HepG2 (cell line): Measurements from ENCODE around the gene LRP5. TPM values are rescaled to one million over a fixed set of nuclear protein-coding genes. Genes with fewer than 3 reads are reported as not detected.

Experiments used
- ATAC-seq: fragments of 200-7000 bp; cut with Tn5 transposase; 3 replicates; pipeline ENCODE4 v1.9.1; 2020; ENCODE audit warnings: mild to moderate bottlenecking, moderate library complexity
- BruUV-seq: library from RNA; stranded (reverse); fragments of 400-500 nt; replicated peaks from 2 replicates; lab custom pipeline; 2021; lab: Mats Ljungman, UMichigan
- CTCF ChIA-PET: fragments of 300-600 bp; formaldehyde crosslinking; extraction: SDS; loops from one replicate; lab custom pipeline; 2021; ENCODE audit warnings: low total read pairs, inconsistent platforms, low intra/inter-chr PET ratio; lab: Yijun Ruan, JAX
- POLR2A ChIA-PET: fragments of 350-600 bp; sonication (Branson Sonifier 250); formaldehyde crosslinking; loops from one replicate; lab custom pipeline; 2020; ENCODE audit warnings: antibody characterized with exemption, inconsistent platforms; lab: Yijun Ruan, JAX
- DNase-seq: peaks from one replicate; pipeline ENCODE4 v3.0.0-alpha.2; 2015; ENCODE audit warnings: low spot score
- FAIRE-seq: peaks from 3 replicates; lab custom pipeline; 2011; peaks lifted over from hg19 to GRCh38; lab: Jason Lieb, UNC
- H2AFZ ChIP-seq: one replicate; pipeline ENCODE4 v1.6.1; 2011; ENCODE audit warnings: low read length, inconsistent platforms
- H3K27ac ChIP-seq: fragments of 300-600 bp; 3 replicates; pipeline ENCODE4 v1.8.0; 2011; ENCODE audit warnings: mixed run types, mild to moderate bottlenecking, mixed read lengths, low read length, inconsistent platforms; ENCODE audit not compliant: insufficient read depth; ENCODE audit errors: extremely low read length
- H3K27me3 ChIP-seq, 2 experiments: fragments of 200-600 bp in 1 of 2; 2 replicates in 1 of 2; 3 replicates in 1 of 2; pipeline versions ENCODE4 v1.6.0 to v1.8.0; 2011; ENCODE audit warnings: low read length in 2 of 2, mild to moderate bottlenecking in 2 of 2, moderate library complexity in 2 of 2, inconsistent platforms in 1 of 2; ENCODE audit not compliant: insufficient read depth in 2 of 2, control insufficient read depth in 1 of 2
- H3K36me3 ChIP-seq, 2 experiments: fragments of 200-600 bp in 1 of 2; replicated peaks in 1 of 2; 2 replicates in 1 of 2; 3 replicates in 1 of 2; pipeline versions ENCODE4 v1.5.1 to v1.8.0; 2011; ENCODE audit warnings: low read length in 2 of 2, inconsistent platforms in 1 of 2; ENCODE audit not compliant: insufficient read depth in 2 of 2, control insufficient read depth in 1 of 2
- H3K4me1 ChIP-seq: 2 replicates; pipeline ENCODE4 v1.5.1; 2012; ENCODE audit warnings: low read length, inconsistent platforms; ENCODE audit not compliant: insufficient read depth
- H3K4me2 ChIP-seq: 2 replicates; pipeline ENCODE4 v1.6.0; 2011; ENCODE audit warnings: low read depth, low read length, inconsistent platforms
- H3K4me3 ChIP-seq, 3 experiments: fragments of 200-600 bp in 1 of 3; sonication (generic), shearing (Covaris generic) in 1 of 3; replicated peaks in 1 of 3; 2 replicates each; pipeline ENCODE4 v1.5.1; 2011 to 2016; ENCODE audit warnings: low read length in 3 of 3, inconsistent platforms in 2 of 3, low read depth in 2 of 3, mild to moderate bottlenecking in 2 of 3, control low read depth in 1 of 3, mixed read lengths in 1 of 3; ENCODE audit not compliant: insufficient read depth in 1 of 3
- H3K79me2 ChIP-seq: one replicate; pipeline ENCODE4 v1.6.1; 2011; ENCODE audit warnings: low read length, inconsistent platforms; ENCODE audit not compliant: insufficient read depth
- H3K9ac ChIP-seq: 2 replicates; pipeline ENCODE4 v1.6.0; 2011; ENCODE audit warnings: mild to moderate bottlenecking, low read depth, low read length, inconsistent platforms; ENCODE audit not compliant: insufficient read depth
- H3K9me3 ChIP-seq: 2 replicates; pipeline ENCODE4 v1.5.1; 2012; ENCODE audit warnings: mild to moderate bottlenecking, low read length
- H4K20me1 ChIP-seq: 2 replicates; pipeline ENCODE4 v1.6.0; 2011; ENCODE audit warnings: inconsistent platforms, mild to moderate bottlenecking, low read length, moderate library complexity; ENCODE audit not compliant: insufficient read depth
- AGO2 ChIP-seq: fragments of 200-400 bp; formaldehyde crosslinking; optimal IDR thresholded peaks from 2 replicates; pipeline ENCODE3; 2017; ENCODE audit warnings: mild to moderate bottlenecking, low read depth, low read length, moderate library complexity
- DNMT3B ChIP-seq: conservative IDR thresholded peaks from 2 replicates; pipeline ENCODE4 v1.6.1; 2016; ENCODE audit warnings: missing biosample characterization, control low read depth
- ELF3 ChIP-seq: IDR thresholded peaks from 2 replicates; pipeline ENCODE4 v1.6.1; 2016; ENCODE audit warnings: missing genetic modification reagents, missing compliant biosample characterization
- FOXP1 ChIP-seq, 2 experiments: fragments of 450-650 bp in 1 of 2; IDR thresholded peaks; 2 replicates each; pipeline ENCODE4 v1.6.1; 2017 to 2018; ENCODE audit warnings: antibody characterized with exemption in 1 of 2
- LRRFIP1 ChIP-seq: sonication (generic); formaldehyde crosslinking; conservative IDR thresholded peaks from 2 replicates; pipeline ENCODE4 v1.4.0; 2020; ENCODE audit warnings: missing genetic modification reagents
- NBN ChIP-seq: fragments of 450-650 bp; conservative IDR thresholded peaks from 2 replicates; pipeline ENCODE4 v1.6.1; 2017
- NCOR1 ChIP-seq: fragments of 200-600 bp; sonication (generic); IDR thresholded peaks from 2 replicates; pipeline ENCODE4 v1.7.0; 2017; ENCODE audit warnings: antibody characterized with exemption, low read length, borderline replicate concordance
- PHF20 ChIP-seq: sonication (generic); formaldehyde crosslinking; IDR thresholded peaks from 2 replicates; pipeline ENCODE4 v1.5.0; 2020; ENCODE audit warnings: mild to moderate bottlenecking, missing genetic modification reagents
- SALL2 ChIP-seq: sonication (generic); formaldehyde crosslinking; IDR thresholded peaks from 2 replicates; pipeline ENCODE4 v1.8.1; 2023; ENCODE audit warnings: mild to moderate bottlenecking, missing genetic modification reagents, inconsistent platforms
- SMC3 ChIP-seq: IDR thresholded peaks from 2 replicates; pipeline ENCODE4 v1.6.1; 2011; ENCODE audit warnings: low read length, improper control_type of control experiment
- ZBTB38 ChIP-seq: sonication (generic); formaldehyde crosslinking; IDR thresholded peaks from 2 replicates; pipeline ENCODE4 v1.5.1; 2020; ENCODE audit warnings: mild to moderate bottlenecking, missing genetic modification reagents
- ZNF263 ChIP-seq: sonication (generic); formaldehyde crosslinking; IDR thresholded peaks from 2 replicates; pipeline ENCODE4 v1.4.0; 2020; ENCODE audit warnings: missing genetic modification reagents
- ZNF33A ChIP-seq: sonication (generic); formaldehyde crosslinking; IDR thresholded peaks from 2 replicates; pipeline ENCODE4 v1.5.1; 2020; ENCODE audit warnings: missing genetic modification reagents, mild to moderate bottlenecking, moderate library complexity, borderline replicate concordance
- ZNF451 ChIP-seq: sonication (generic); formaldehyde crosslinking; IDR thresholded peaks from 2 replicates; pipeline ENCODE4 v1.5.0; 2020; ENCODE audit warnings: mild to moderate bottlenecking, missing genetic modification reagents
- ZNF547 ChIP-seq: sonication (generic); formaldehyde crosslinking; IDR thresholded peaks from 2 replicates; pipeline ENCODE4 v1.5.1; 2020; ENCODE audit warnings: mild to moderate bottlenecking, missing genetic modification reagents
- ZSCAN12 ChIP-seq: sonication (generic); formaldehyde crosslinking; IDR thresholded peaks from 2 replicates; pipeline ENCODE4 v1.9.0; 2021; ENCODE audit warnings: mild to moderate bottlenecking, missing genetic modification reagents
- whole genome bisulfite sequencing: methylation state at CpG from one replicate; pipeline ENCODE4 v1.1.6; 2017; ENCODE audit warnings: low lambda C conversion rate; 5-methylcytosine and 5-hydroxymethylcytosine counted together
- in situ Hi-C: cut with HindIII; loops from 2 replicates; pipeline ENCODE4 v1.10.0; 2017; ENCODE audit warnings: low pct_unique_long_range_greater_than_20kb; ENCODE audit not compliant: extremely low pct_ligation_motif_present
- intact Hi-C: fragments of 100-400 bp; cut with micrococcal nuclease; formaldehyde crosslinking; loops from one replicate; pipeline ENCODE4 v1.10.0; 2022; ENCODE audit not compliant: unreplicated experiment
- polyA plus RNA-seq, 8 experiments: library from polyadenylated mRNA; depleted of rRNA in 3 of 8; stranded (reverse) in 7 of 8; unstranded in 1 of 8; fragments of >200 nt; fragmentation: Illumina TruSeq in 4 of 8; extraction: Trizol in 4 of 8; gene quantifications; 2 replicates each; pipeline versions ENCODE4 v1.2.1 to v1.2.3, GENCODE V29; 2011 to 2016; ENCODE audit warnings: low read depth in 4 of 8, missing spikeins in 1 of 8, mixed read lengths in 1 of 8; ENCODE audit not compliant: insufficient read depth in 1 of 8
- total RNA-seq, 5 experiments: library from RNA; depleted of rRNA; stranded (reverse); fragments of >200 nt; fragmentation: Illumina TruSeq; extraction: Trizol; gene quantifications; 2 replicates each; pipeline ENCODE4 v1.2.3, GENCODE V29; 2016; ENCODE audit warnings: low read depth in 1 of 5
- TF ChIP-seq, protein P1 (sequence below): sonication (generic); formaldehyde crosslinking; IDR thresholded peaks from 2 replicates; pipeline ENCODE4 v1.4.0; 2020; ENCODE audit warnings: missing genetic modification reagents
- TF ChIP-seq, protein P2 (sequence below): sonication (generic); formaldehyde crosslinking; IDR thresholded peaks from 2 replicates; pipeline ENCODE4 v1.5.1; 2020; ENCODE audit warnings: mild to moderate bottlenecking, missing genetic modification reagents, moderate library complexity

Gene LRP5
- total and polyA plus RNA-seq, 2 of the 13 experiments (the other 11 are each of a cell fraction or from before 2014, with no cell fraction given), result 40.4 to 64.0 TPM

DNA sequence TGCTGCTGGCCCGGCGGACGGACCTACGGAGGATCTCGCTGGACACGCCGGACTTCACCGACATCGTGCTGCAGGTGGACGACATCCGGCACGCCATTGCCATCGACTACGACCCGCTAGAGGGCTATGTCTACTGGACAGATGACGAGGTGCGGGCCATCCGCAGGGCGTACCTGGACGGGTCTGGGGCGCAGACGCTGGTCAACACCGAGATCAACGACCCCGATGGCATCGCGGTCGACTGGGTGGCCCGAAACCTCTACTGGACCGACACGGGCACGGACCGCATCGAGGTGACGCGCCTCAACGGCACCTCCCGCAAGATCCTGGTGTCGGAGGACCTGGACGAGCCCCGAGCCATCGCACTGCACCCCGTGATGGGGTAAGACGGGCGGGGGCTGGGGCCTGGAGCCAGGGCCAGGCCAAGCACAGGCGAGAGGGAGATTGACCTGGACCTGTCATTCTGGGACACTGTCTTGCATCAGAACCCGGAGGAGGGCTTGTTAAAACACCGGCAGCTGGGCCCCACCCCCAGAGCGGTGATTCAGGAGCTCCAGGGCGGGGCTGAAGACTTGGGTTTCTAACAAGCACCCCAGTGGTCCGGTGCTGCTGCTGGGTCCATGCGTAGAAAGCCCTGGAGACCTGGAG lies 74.1 kb downstream of the LRP5 start (continued):
- TF ChIP-seq LRRFIP1 (no peak), ZSCAN12 (no peak), PHF20 (CRISPR knock-in tag) (no peak)
- TF ChIP-seq, protein P1, sequence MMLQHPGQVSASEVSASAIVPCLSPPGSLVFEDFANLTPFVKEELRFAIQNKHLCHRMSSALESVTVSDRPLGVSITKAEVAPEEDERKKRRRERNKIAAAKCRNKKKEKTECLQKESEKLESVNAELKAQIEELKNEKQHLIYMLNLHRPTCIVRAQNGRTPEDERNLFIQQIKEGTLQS (CRISPR knock-in tag), result no peak
- TF ChIP-seq, all 625 proteins: peak for 3

DNA sequence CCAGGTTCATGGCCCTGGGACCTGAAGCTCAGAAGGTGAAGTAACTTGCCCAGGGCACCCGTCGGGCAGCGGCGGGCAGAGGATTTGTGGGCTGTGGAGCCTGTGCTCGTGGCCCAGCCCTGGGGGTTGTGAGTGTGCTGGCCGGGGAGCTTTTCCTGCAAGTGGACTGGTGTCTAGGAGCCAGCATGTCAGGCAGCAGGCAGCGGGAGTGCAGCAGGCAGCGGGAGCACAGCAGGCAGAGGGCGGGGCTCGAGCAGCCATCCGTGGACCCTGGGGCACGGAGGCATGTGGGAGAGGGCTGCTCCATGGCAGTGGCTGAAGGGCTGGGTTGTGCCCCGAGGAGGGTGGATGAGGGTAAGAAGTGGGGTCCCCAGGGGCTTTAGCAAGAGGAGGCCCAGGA lies 75.4 kb downstream of the LRP5 start:
- CTCF ChIA-PET, result no interaction called here
- FAIRE-seq, result no peak

More for the DNA sequence above, 75.4 kb downstream of the LRP5 start:
- Histone ChIP-seq H4K20me1 (peaks cover 20% of the 10 kb centered on the region), H3K4me2 (no peak overlapping the region), H3K4me3 (no peak overlapping the region), H2AFZ (no peak overlapping the region), H3K79me2 (peaks cover 24% of the 10 kb centered on the region), H3K9me3 (no peaks in the 10 kb centered on the region), H3K27me3 (no peaks in the 10 kb centered on the region), H3K4me1 (peaks cover 9% of the 10 kb centered on the region), H3K9ac (no peak overlapping the region), H3K27ac (no peak overlapping the region), H3K36me3 (peaks cover 47 to 75% of the 10 kb centered on the region in 2 experiments; a peak in 4 of 5 replicates)
- ATAC-seq (peak; percentile 4), DNase-seq (no peak)
- TF ChIP-seq AGO2, result peak; percentile 79
- no peak for TF ChIP-seq ZNF33A
- no peak for TF ChIP-seq NCOR1
- TF ChIP-seq ZNF263 (CRISPR knock-in tag), result peak; percentile 61; the same call in 1 of the 2 replicates
- peak; percentile 64 for TF ChIP-seq ZBTB38 (CRISPR knock-in tag)
- no peak for TF ChIP-seq ZNF547 (CRISPR knock-in tag)
- no peak for TF ChIP-seq SMC3
- no peak for TF ChIP-seq NBN
- no peak for TF ChIP-seq ELF3 (CRISPR knock-in tag)
- TF ChIP-seq SALL2, result no peak
- TF ChIP-seq, protein P2, sequence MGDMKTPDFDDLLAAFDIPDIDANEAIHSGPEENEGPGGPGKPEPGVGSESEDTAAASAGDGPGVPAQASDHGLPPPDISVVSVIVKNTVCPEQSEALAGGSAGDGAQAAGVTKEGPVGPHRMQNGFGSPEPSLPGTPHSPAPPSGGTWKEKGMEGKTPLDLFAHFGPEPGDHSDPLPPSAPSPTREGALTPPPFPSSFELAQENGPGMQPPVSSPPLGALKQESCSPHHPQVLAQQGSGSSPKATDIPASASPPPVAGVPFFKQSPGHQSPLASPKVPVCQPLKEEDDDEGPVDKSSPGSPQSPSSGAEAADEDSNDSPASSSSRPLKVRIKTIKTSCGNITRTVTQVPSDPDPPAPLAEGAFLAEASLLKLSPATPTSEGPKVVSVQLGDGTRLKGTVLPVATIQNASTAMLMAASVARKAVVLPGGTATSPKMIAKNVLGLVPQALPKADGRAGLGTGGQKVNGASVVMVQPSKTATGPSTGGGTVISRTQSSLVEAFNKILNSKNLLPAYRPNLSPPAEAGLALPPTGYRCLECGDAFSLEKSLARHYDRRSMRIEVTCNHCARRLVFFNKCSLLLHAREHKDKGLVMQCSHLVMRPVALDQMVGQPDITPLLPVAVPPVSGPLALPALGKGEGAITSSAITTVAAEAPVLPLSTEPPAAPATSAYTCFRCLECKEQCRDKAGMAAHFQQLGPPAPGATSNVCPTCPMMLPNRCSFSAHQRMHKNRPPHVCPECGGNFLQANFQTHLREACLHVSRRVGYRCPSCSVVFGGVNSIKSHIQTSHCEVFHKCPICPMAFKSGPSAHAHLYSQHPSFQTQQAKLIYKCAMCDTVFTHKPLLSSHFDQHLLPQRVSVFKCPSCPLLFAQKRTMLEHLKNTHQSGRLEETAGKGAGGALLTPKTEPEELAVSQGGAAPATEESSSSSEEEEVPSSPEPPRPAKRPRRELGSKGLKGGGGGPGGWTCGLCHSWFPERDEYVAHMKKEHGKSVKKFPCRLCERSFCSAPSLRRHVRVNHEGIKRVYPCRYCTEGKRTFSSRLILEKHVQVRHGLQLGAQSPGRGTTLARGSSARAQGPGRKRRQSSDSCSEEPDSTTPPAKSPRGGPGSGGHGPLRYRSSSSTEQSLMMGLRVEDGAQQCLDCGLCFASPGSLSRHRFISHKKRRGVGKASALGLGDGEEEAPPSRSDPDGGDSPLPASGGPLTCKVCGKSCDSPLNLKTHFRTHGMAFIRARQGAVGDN (CRISPR knock-in tag), result peak; percentile 24; the same call in 1 of the 2 replicates
- TF ChIP-seq FOXP1 (IDR thresholded peaks at IDR 0.05), result no peak
- no peak for TF ChIP-seq FOXP1 (CRISPR knock-in tag; IDR thresholded peaks at IDR 0.05)
- TF ChIP-seq ZNF451 (CRISPR knock-in tag), result no peak
- TF ChIP-seq DNMT3B, result no peak
- intact Hi-C loops, result no loop called here
- POLR2A ChIA-PET, result no interaction called here
- WGBS, result 95% methylated on average over 7 of the region's 13 CpGs
- no TSS peak for BruUV-seq
- in situ Hi-C loops, result no loop called here
